Naive B cell (primary cell): Measurements from ENCODE around the gene PAK1. TPM values are rescaled to one million over a fixed set of nuclear protein-coding genes. Genes with fewer than 3 reads are reported as not detected.

ENCODE experiments used
- ATAC-seq, 2 donors: fragments of 150-1000 bp; cut with Tn5 transposase; 2 replicates each; pipeline ENCODE4 v1.10.0; 2021; ENCODE audit warnings: low read depth in 2 of 2, mild to moderate bottlenecking in 2 of 2, moderate library complexity in 2 of 2
- DNase-seq: peaks from one replicate; pipeline ENCODE4 v3.0.0; 2022
- H3K27ac Mint-ChIP-seq, 6 donors: one replicate each; pipeline ENCODE4 v1.8.0; 2020 to 2022; ENCODE audit warnings: mild to moderate bottlenecking in 6 of 6, mixed read lengths in 6 of 6, moderate library complexity in 5 of 6, inconsistent platforms in 2 of 6
- H3K27me3 Mint-ChIP-seq, 3 donors: one replicate each; pipeline ENCODE4 v1.8.0; 2021 to 2022; ENCODE audit warnings: mixed read lengths in 3 of 3, mild to moderate bottlenecking in 1 of 3
- H3K36me3 Mint-ChIP-seq, 2 donors: one replicate each; pipeline ENCODE4 v1.8.0; 2020 to 2022; ENCODE audit warnings: mixed read lengths in 2 of 2, inconsistent platforms in 1 of 2, mild to moderate bottlenecking in 1 of 2
- H3K4me1 Mint-ChIP-seq, 3 donors: one replicate each; pipeline ENCODE4 v1.8.0; 2020 to 2022; ENCODE audit warnings: mixed read lengths in 3 of 3, inconsistent platforms in 1 of 3, mild to moderate bottlenecking in 1 of 3, moderate library complexity in 1 of 3
- H3K4me3 Mint-ChIP-seq, 8 donors: one replicate each; pipeline ENCODE4 v1.8.0; 2020 to 2022; ENCODE audit warnings: mild to moderate bottlenecking in 8 of 8, mixed read lengths in 8 of 8, moderate library complexity in 8 of 8, inconsistent platforms in 2 of 8
- H3K9me3 Mint-ChIP-seq, 7 donors: one replicate each; pipeline ENCODE4 v1.8.0; 2020 to 2022; ENCODE audit warnings: mixed read lengths in 7 of 7, mild to moderate bottlenecking in 5 of 7, inconsistent platforms in 2 of 7, moderate library complexity in 1 of 7
- polyA plus RNA-seq, 6 donors: library from polyadenylated mRNA; unstranded; fragments of 300-500 nt; fragmentation: Illumina TruSeq; gene quantifications; one replicate each; pipeline ENCODE4 v1.2.3, GENCODE V29; 2021; ENCODE audit warnings: low read depth in 6 of 6

Gene PAK1
- polyA plus RNA-seq, 6 donors from 2014 or later, result 7.4 to 11.9 (median 10.7) TPM

DNA sequence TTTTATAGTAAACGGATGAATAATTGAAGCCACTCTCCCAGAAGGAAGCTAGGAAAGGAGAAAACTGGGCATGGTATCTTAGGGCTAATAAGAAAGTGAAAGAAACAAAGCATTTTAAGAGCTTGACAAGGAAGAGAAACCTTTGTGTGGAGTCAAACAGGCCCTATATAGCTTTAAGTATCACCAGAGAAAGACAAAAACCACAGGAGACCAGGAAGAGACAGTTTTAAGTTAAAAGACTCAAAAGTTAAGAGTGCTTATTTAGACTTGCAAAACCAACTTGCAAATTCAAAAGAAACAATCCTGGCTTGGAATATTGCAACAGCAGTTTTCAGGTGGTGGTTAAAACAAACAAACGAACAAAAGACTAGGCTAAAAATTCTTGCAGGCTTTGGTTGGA, 3.4 kb downstream of the PAK1 start:
- Mint-ChIP-seq H3K27me3 (peaks cover 0 to 7% (median 0%) of the 10 kb centered on the region in 3 donors), H3K27ac (no peak overlapping the region), H3K4me1 (peaks cover 7 to 12% (median 9%) of the 10 kb centered on the region in 3 donors), H3K36me3 (no peaks in the 10 kb centered on the region), H3K4me3 (peak overlapping the region in 1 of 8 donors; percentile 86), H3K9me3 (no peaks in the 10 kb centered on the region)
- ATAC-seq, result no peak
- no peak for DNase-seq

DNA sequence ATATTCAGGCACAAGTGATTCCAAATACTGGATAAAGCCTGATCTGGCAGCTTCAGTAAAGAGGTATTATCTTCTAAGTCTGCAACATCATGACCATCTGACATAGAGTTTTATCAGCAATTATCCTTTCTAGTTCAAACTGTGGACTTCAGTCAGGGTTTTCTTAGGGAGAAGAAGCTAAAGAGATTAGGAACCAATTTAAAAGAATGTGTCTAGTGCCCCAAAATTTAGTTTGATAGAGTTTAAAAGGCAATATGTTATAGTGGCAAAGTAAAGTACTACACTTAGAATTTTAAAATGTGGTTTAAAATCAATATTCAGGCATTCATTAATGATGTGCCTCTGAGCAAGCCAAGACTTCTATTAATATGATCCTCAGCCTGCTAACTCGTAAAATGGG, 5.4 kb downstream of the PAK1 start:
- H3K4me3 Mint-ChIP-seq, result peak overlapping the region in 1 of 8 donors; percentile 7
- no peak for ATAC-seq
- no peaks in the 10 kb centered on the region for H3K36me3 Mint-ChIP-seq
- H3K9me3 Mint-ChIP-seq, result no peaks in the 10 kb centered on the region
- no peak for DNase-seq
- peaks cover 0 to 7% (median 0%) of the 10 kb centered on the region in 3 donors for H3K27me3 Mint-ChIP-seq
- no peak overlapping the region for H3K27ac Mint-ChIP-seq
- peaks cover 0 to 4% (median 0%) of the 10 kb centered on the region in 3 donors for H3K4me1 Mint-ChIP-seq

DNA sequence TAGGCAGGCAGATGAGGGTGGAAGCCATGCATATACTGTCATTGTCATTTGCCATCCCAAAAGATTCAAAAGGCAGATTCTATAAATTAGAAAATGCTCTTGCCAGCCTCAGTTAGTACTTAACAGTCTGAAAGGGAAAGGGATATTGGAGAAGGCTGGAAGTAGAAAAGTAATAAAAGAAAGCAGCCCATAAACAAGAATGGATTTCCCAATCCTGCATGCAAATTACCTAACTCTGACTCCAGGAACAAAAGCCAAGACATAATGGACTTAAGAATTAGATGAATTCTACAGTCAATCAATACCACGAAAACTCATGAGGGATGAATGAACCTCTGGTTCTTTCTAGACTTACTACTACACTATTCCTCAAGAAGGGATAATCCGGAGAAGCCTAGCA, 5.9 kb downstream of the PAK1 start:
- Mint-ChIP-seq H3K4me1 (peaks cover 0 to 4% (median 0%) of the 10 kb centered on the region in 3 donors), H3K4me3 (no peak overlapping the region), H3K27me3 (peaks cover 0 to 7% (median 0%) of the 10 kb centered on the region in 3 donors), H3K27ac (no peak overlapping the region), H3K9me3 (no peaks in the 10 kb centered on the region), H3K36me3 (no peaks in the 10 kb centered on the region)
- DNase-seq, result no peak
- ATAC-seq, result no peak

DNA sequence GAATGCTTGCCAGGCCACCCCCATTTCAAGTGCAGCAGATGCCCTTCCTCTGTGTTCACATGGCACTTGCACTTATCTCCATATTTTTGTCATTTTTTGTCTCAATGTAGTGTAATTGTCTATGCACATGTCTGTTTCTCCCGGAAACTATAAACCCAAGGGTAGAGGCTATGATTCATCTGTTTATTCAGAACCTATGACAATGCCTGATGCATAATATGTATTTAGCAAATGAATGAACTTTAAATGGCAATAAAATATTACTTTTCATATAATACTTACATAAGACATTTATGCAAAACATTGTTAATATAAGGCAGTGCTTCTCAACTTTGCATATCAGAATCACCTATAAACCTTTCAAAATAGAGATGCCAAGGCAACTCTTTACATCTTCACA, 6.7 kb downstream of the PAK1 start:
- DNase-seq (no peak), ATAC-seq (no peak)
- peaks cover 0 to 7% (median 0%) of the 10 kb centered on the region in 3 donors for H3K27me3 Mint-ChIP-seq
- no peak overlapping the region for H3K27ac Mint-ChIP-seq
- H3K4me1 Mint-ChIP-seq, result peaks cover 0 to 4% (median 0%) of the 10 kb centered on the region in 3 donors
- H3K9me3 Mint-ChIP-seq, result no peaks in the 10 kb centered on the region
- no peaks in the 10 kb centered on the region for H3K36me3 Mint-ChIP-seq
- no peak overlapping the region for H3K4me3 Mint-ChIP-seq

DNA sequence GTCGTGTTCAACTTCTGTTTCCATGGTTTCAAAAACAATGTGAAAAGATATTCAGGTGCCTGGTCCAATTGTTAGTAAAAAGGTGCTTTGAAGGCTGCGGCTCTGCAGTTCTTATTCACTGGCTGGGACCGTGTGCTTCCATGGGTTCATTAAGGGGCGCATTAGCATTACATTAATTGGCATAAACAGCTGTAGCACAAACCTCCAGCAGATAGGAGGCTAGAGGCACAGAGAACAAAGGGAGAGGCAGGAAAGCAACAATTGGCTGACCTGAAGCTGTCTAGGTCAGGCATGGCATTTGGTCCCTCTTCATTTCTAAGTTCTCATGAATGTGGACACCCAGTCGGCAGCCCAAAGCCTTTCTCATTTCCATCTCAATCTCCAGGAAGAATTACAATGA, 16.6 kb downstream of the PAK1 start:
- Mint-ChIP-seq H3K4me3 (no peak overlapping the region), H3K4me1 (peaks cover 0 to 7% (median 6%) of the 10 kb centered on the region in 3 donors), H3K27me3 (peaks cover 0 to 7% (median 0%) of the 10 kb centered on the region in 3 donors), H3K27ac (peak overlapping the region in 2 of 6 donors; percentile 2 to 13), H3K9me3 (no peaks in the 10 kb centered on the region), H3K36me3 (no peaks in the 10 kb centered on the region)
- ATAC-seq, result no peak
- DNase-seq, result no peak

DNA sequence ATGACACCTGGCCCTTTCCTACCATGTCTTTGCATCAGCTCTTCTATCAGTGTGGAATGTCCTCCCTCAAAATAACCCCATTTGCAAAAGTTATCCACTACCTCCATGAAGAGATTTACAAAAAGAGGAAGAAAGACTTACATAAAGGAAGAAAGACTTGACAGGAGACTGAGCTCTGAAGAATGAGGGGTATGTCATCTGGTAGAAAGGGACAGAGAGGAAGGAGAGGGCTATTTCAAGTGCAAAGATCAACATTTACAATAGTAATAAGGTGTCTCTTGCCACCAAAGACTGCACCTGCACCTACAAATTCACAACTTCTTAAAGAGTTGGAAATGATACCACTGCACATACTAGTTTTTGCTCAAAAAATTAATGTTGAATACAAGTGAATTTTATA, 18.2 kb downstream of the PAK1 start:
- peaks cover 0 to 13% (median 6%) of the 10 kb centered on the region in 3 donors for H3K4me1 Mint-ChIP-seq
- no peak overlapping the region for H3K4me3 Mint-ChIP-seq
- H3K9me3 Mint-ChIP-seq, result no peaks in the 10 kb centered on the region
- H3K27ac Mint-ChIP-seq, result no peak overlapping the region
- ATAC-seq (no peak), DNase-seq (no peak)
- no peaks in the 10 kb centered on the region for H3K36me3 Mint-ChIP-seq
- H3K27me3 Mint-ChIP-seq, result peaks cover 0 to 7% (median 0%) of the 10 kb centered on the region in 3 donors

DNA sequence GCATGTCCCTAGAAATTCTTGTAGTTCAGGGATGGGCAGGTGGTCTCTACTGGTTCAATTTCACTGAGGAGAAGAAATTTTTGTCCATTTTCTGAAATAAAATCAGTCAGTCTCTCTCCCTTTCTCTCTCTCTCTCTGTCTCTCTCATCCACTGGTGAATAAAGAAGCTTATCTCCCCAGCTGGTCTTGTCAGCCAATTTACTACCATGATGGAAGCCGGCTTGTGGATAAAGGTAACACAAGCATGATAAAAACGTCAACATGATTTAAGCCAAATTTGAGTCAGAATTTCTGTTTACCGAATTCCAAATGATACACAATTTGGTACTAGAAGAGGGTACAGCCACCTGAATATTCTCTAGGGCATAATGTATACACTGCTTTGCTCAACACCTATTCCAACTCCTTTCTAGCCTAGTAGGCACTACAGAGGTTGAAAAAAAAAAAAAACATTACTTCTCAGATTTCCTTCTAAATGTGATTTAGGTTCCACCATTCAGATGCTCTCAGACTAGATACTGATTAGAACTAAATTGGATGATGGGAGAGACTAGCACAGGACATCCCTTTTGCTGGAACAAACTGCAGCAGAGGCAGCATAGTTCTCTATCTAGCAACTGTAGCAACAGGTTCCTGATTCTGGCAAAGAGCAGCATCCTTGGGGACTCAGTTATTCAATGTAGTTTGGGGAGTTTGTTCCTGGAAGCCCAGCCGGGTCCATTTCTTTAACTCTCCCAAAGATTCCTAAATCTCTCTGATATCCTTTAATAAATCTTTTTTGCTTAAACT, 18.8 kb downstream of the PAK1 start:
- Mint-ChIP-seq H3K9me3 (no peaks in the 10 kb centered on the region), H3K4me3 (no peak overlapping the region), H3K4me1 (peaks cover 0 to 13% (median 6%) of the 10 kb centered on the region in 3 donors), H3K36me3 (no peaks in the 10 kb centered on the region), H3K27ac (no peak overlapping the region), H3K27me3 (peaks cover 0 to 7% (median 0%) of the 10 kb centered on the region in 3 donors)
- ATAC-seq, result no peak
- DNase-seq, result no peak

DNA sequence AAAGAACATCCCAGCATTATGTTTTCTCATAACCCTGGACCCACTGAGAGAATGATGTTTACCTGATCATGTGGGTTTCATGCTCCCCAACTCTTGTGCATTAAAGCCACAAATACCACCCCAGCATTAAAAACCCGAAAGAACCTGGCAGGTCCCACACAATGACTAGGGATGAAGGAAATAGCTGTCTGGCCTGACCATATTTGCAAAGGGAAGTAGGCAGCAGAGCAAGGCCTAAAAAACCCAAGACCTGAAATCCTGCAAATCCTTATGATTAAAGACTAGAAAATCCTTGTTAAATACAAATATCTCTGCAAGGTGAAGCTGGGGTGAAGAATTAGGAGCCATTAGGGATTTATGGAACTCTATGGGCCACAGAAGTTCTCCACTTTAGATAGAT, 23.7 kb downstream of the PAK1 start:
- DNase-seq (no peak), ATAC-seq (no peak)
- H3K36me3 Mint-ChIP-seq, result no peaks in the 10 kb centered on the region
- H3K27ac Mint-ChIP-seq, result no peak overlapping the region
- H3K4me3 Mint-ChIP-seq, result no peak overlapping the region
- no peaks in the 10 kb centered on the region for H3K9me3 Mint-ChIP-seq
- H3K27me3 Mint-ChIP-seq, result no peaks in the 10 kb centered on the region
- H3K4me1 Mint-ChIP-seq, result peaks cover 18 to 25% (median 21%) of the 10 kb centered on the region in 3 donors

DNA sequence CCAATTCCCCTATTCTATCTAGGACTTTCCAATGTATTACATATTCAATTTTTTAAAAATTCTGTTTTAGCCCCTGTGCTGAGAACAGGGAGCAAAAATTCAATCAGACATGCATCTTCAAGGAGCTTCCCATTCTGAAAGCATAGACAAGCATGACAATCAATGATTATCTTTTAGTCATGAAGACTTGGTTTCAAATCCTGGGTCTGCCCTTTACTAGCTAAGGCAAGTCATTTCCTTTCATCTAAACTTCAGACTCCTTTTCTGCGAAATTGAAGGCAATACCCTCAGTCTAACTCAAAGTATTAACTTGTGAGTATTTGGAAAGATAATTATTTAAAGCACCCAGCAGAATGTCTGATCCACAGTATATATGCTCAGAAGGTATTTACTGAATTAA, 24.1 kb downstream of the PAK1 start:
- Mint-ChIP-seq H3K27me3 (no peaks in the 10 kb centered on the region), H3K27ac (no peak overlapping the region), H3K36me3 (no peaks in the 10 kb centered on the region), H3K9me3 (no peaks in the 10 kb centered on the region), H3K4me3 (no peak overlapping the region), H3K4me1 (peaks cover 21 to 29% (median 24%) of the 10 kb centered on the region in 3 donors)
- ATAC-seq (no peak), DNase-seq (no peak)

DNA sequence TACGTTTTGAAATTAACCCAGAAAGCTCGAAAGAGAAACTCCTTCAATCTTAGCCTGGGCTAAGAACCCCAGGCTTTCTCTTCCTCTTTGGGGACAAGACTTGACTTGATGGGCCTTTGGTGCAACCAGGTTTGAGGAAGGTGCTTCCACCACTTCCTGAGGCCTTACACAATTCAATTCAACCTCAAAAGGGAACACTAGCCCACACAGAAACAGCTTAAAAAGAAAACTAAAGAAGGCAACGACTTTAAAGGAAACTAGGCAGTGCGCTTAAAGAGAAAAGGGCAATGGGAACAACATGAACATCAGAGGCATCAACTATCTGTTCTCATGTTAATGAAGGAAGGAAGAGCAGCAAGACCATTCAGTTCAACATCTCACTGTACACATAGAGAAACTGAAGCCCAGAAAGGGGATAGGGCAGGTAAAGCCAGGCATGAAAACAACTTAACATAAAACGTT, 24.8 kb downstream of the PAK1 start:
- DNase-seq (peak; percentile 33), ATAC-seq (peak; percentile 78 to 91)
- Mint-ChIP-seq H3K27ac (peak overlapping the region; percentile 1 to 81 (median 46)), H3K9me3 (no peaks in the 10 kb centered on the region), H3K4me1 (peaks cover 22 to 31% (median 24%) of the 10 kb centered on the region in 3 donors), H3K27me3 (no peaks in the 10 kb centered on the region), H3K36me3 (no peaks in the 10 kb centered on the region), H3K4me3 (peak overlapping the region in 4 of 8 donors; percentile 2 to 54 (median 39))

DNA sequence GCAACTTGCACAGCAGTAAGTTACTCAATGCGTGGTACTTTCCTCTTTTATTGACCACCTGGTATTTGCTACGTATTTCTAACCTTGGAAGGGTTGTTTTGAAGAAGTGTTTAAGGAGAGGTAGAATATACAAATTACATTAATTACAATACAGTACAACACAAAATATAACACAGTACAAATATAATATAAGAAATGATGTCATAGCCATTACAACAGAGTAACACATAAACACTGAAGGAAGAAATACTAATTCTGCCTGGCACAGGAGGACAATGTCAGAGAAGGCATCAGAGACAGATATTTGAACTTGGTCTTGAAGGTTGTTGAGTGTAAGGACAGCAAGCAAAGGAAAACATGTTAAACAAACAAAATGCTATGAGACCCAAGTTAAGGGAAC, 25.6 kb downstream of the PAK1 start:
- H3K4me1 Mint-ChIP-seq, result peaks cover 22 to 31% (median 24%) of the 10 kb centered on the region in 3 donors
- peak overlapping the region in 1 of 6 donors; percentile 41 for H3K27ac Mint-ChIP-seq
- no peaks in the 10 kb centered on the region for H3K36me3 Mint-ChIP-seq
- no peak overlapping the region for H3K4me3 Mint-ChIP-seq
- H3K9me3 Mint-ChIP-seq, result no peaks in the 10 kb centered on the region
- no peak for DNase-seq
- no peak for ATAC-seq
- H3K27me3 Mint-ChIP-seq, result no peaks in the 10 kb centered on the region

DNA sequence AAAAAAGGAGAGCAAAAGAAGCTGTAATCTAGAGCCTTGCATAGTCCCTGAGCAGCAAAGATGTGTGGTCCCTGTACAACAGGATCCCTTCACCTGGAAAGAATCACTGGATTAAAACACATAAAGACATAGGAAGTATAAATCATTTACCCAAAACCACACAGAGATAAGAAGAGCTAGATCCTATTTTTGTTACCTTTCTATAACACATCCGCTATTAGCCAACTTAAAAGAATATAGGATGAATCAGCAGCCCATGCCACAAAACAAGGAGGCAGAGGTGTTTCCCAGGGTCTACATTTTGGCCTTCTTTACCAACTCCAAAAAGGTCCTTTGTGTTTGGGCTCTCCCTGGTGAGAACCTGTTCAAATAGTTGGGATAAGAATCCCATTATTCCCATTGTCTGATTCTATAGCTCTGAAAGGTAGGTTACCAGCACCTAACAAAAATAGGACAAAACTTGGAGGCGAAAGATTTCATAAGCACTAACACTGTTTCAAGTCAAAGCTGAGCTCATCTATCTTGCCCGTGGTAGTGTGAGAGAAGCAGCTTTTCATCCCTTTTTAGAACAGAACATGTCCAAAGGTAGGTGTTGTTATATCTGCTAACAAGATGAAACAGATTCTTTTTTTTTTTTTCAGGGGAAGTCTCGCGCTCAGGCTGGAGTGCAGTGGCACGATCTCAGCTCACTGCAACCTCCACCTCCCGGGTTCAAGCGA, 26.8 kb downstream of the PAK1 start:
- ATAC-seq (no peak), DNase-seq (no peak)
- Mint-ChIP-seq H3K4me1 (peaks cover 22 to 31% (median 24%) of the 10 kb centered on the region in 3 donors), H3K4me3 (no peak overlapping the region), H3K27me3 (no peaks in the 10 kb centered on the region), H3K9me3 (no peaks in the 10 kb centered on the region), H3K27ac (peak overlapping the region in 1 of 6 donors; percentile 20), H3K36me3 (no peaks in the 10 kb centered on the region)

DNA sequence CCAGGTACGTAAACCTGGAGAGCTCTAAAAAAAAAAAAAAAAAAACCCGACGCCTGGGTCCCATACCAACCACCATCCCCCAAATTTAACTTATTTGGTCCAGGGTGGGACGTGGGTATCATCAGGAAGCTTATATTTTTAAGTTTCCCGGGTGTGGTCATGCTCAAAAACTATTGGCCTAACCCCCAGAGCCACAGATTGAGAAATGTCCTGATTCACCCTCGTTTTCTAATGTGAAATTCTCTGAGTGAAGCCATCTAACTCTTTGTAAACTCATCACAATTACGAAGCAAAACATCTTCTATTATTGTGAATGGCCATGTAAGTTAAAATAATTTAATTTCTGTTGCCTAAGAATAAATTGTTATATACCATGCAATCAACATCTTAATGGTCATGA, 29.6 kb downstream of the PAK1 start:
- no peak overlapping the region for H3K27ac Mint-ChIP-seq
- ATAC-seq (no peak), DNase-seq (no peak)
- H3K27me3 Mint-ChIP-seq, result no peaks in the 10 kb centered on the region
- H3K4me3 Mint-ChIP-seq, result no peak overlapping the region
- H3K36me3 Mint-ChIP-seq, result no peaks in the 10 kb centered on the region
- no peaks in the 10 kb centered on the region for H3K9me3 Mint-ChIP-seq
- peaks cover 20 to 23% (median 21%) of the 10 kb centered on the region in 3 donors for H3K4me1 Mint-ChIP-seq
